OCI-M2 (cell line): ENCODE measurements around the gene PDF.
"Not testable (repeated sequence)": the region's sequence is repeated elsewhere in the genome, so short reads cannot be mapped to it uniquely, and the experiment has no call there.

Experiments used
- DNase-seq: peaks from one replicate; lab custom pipeline; 2025; ENCODE audit not compliant: unreplicated experiment; lab: John Stamatoyannopoulos, UW

Gene PDF

GRCh38 chr16:69316595-69317034, 13.8 kb downstream of the PDF start:
- DNase-seq: no peak

GRCh38 chr16:69315486-69316311, 14.7 kb downstream of the PDF start:
- DNase-seq: no peak

- no peak for DNase-seq
Measured at GRCh38 chr16:69314534-69314933, 15.9 kb downstream of the PDF start.

GRCh38 chr16:69313469-69313868, 16.9 kb downstream of the PDF start:
- no peak for DNase-seq

- no peak for DNase-seq
Measured at GRCh38 chr16:69311533-69312387, 18.6 kb downstream of the PDF start.

- DNase-seq: peak; percentile 61
Measured at GRCh38 chr16:69310653-69311532, 19.5 kb downstream of the PDF start, which contains the start of gene VPS4A. Gene VPS4A (plus strand): TSS chr16:69311350. CDS start chr16:69311512, 162 bp downstream.

- no peak for DNase-seq
Measured at GRCh38 chr16:69309316-69309715, 21.1 kb downstream of the PDF start.

- DNase-seq: no peak
Measured at GRCh38 chr16:69307856-69308255, 22.5 kb downstream of the PDF start.

GRCh38 chr16:69307091-69307490, 23.3 kb downstream of the PDF start:
- no peak for DNase-seq

- no peak for DNase-seq
Measured at GRCh38 chr16:69306031-69306430, 24.4 kb downstream of the PDF start.

GRCh38 chr16:69302301-69302700, 28.1 kb downstream of the PDF start:
- DNase-seq: no peak

GRCh38 chr16:69301861-69302260, 28.5 kb downstream of the PDF start:
- no peak for DNase-seq

GRCh38 chr16:69301187-69301586, 29.2 kb downstream of the PDF start:
- no peak for DNase-seq

GRCh38 chr16:69298261-69298660, 32.1 kb downstream of the PDF start:
- no peak for DNase-seq

GRCh38 chr16:69296771-69297170, 33.6 kb downstream of the PDF start:
- DNase-seq: not testable (repeated sequence)

- no peak for DNase-seq
Measured at GRCh38 chr16:69294051-69294450, 36.3 kb downstream of the PDF start.

- DNase-seq: no peak
Measured at GRCh38 chr16:69293401-69293800, 37.0 kb downstream of the PDF start.

GRCh38 chr16:69291657-69292056, 38.7 kb downstream of the PDF start:
- not testable (repeated sequence) for DNase-seq

GRCh38 chr16:69286941-69287713, 43.3 kb downstream of the PDF start:
- DNase-seq: no peak

- no peak for DNase-seq
Measured at GRCh38 chr16:69285240-69285639, 45.1 kb downstream of the PDF start.
